ENCODE results near the gene GALNT13.

Gene GALNT13

GRCh38 chr2:154264024-154264423 lies 392.3 kb downstream of the GALNT13 start:
- H3K79me2 ChIP-seq (ENCODE audit: insufficient read depth, low read length) = no peaks in the 10 kb centered on the region
- H3K9me2 ChIP-seq (replicated peaks; ENCODE audit: insufficient read depth, low read length) = no peaks in the 10 kb centered on the region; the same call in 1 of the 2 replicates

GRCh38 chr2:154267983-154268382 lies 396.3 kb downstream of the GALNT13 start:
- H3K9ac ChIP-seq (ENCODE audit: low read length) = no peak overlapping the region
- no peak overlapping the region for H3K4me2 ChIP-seq (ENCODE audit: low read depth, low read length, poor library complexity, severe bottlenecking)
- no peaks in the 10 kb centered on the region for H3K27me3 ChIP-seq (ENCODE audit: low read length)
- H3K9me3 ChIP-seq (ENCODE audit: insufficient read depth, low read length) = no peaks in the 10 kb centered on the region
- no peaks in the 10 kb centered on the region; the same call in 1 of the 2 replicates for H3K9me2 ChIP-seq (replicated peaks; ENCODE audit: insufficient read depth, low read length)
- no peaks in the 10 kb centered on the region for H3K79me2 ChIP-seq (ENCODE audit: insufficient read depth, low read length)
- H3F3A ChIP-seq (ENCODE audit: insufficient read depth) = no peaks in the 10 kb centered on the region
- no peaks in the 10 kb centered on the region for H4K20me1 ChIP-seq (ENCODE audit: low read depth, low read length)
- H2AFZ ChIP-seq (ENCODE audit: low read depth, low read length, severe bottlenecking) = no peak overlapping the region
- H3K27ac ChIP-seq (ENCODE audit: low read depth, low read length) = no peak overlapping the region
- TF ChIP-seq CTCF (IDR thresholded peaks at IDR 0.05; ENCODE audit: insufficient read depth, low read length, poor library complexity, severe bottlenecking) (no peak), EZH2phosphoT487 (conservative IDR thresholded peaks at IDR 0.05; ENCODE audit: low read length) (no peak)
- no peak overlapping the region for H3K4me3 ChIP-seq (ENCODE audit: insufficient read depth, low read length, poor library complexity, severe bottlenecking)
- no peaks in the 10 kb centered on the region for H3K36me3 ChIP-seq (ENCODE audit: low read length)

More at GRCh38 chr2:154264024-154264423, 392.3 kb downstream of the GALNT13 start:
- Histone ChIP-seq H3K36me3 (ENCODE audit: low read length) (no peaks in the 10 kb centered on the region), H4K20me1 (ENCODE audit: low read depth, low read length) (no peaks in the 10 kb centered on the region), H3K27ac (ENCODE audit: low read depth, low read length) (no peak overlapping the region), H2AFZ (ENCODE audit: low read depth, low read length, severe bottlenecking) (no peak overlapping the region), H3K27me3 (ENCODE audit: low read length) (no peaks in the 10 kb centered on the region), H3K9me3 (ENCODE audit: insufficient read depth, low read length) (no peaks in the 10 kb centered on the region), H3K4me2 (ENCODE audit: low read depth, low read length, poor library complexity, severe bottlenecking) (no peak overlapping the region), H3K9ac (ENCODE audit: low read length) (no peak overlapping the region), H3K4me3 (ENCODE audit: insufficient read depth, low read length, poor library complexity, severe bottlenecking) (no peak overlapping the region), H3F3A (ENCODE audit: insufficient read depth) (no peaks in the 10 kb centered on the region)
- no peak for TF ChIP-seq EZH2phosphoT487 (conservative IDR thresholded peaks at IDR 0.05; ENCODE audit: low read length)

GRCh38 chr2:154280543-154280942 lies 408.8 kb downstream of the GALNT13 start:
- Histone ChIP-seq H3F3A (ENCODE audit: insufficient read depth) (no peaks in the 10 kb centered on the region), H3K4me2 (ENCODE audit: low read depth, low read length, poor library complexity, severe bottlenecking) (no peak overlapping the region), H3K27ac (ENCODE audit: low read depth, low read length) (no peak overlapping the region), H3K9me2 (replicated peaks; ENCODE audit: insufficient read depth, low read length) (no peaks in the 10 kb centered on the region; the same call in 1 of the 2 replicates), H3K9ac (ENCODE audit: low read length) (no peak overlapping the region), H2AFZ (ENCODE audit: low read depth, low read length, severe bottlenecking) (no peak overlapping the region), H3K4me3 (ENCODE audit: insufficient read depth, low read length, poor library complexity, severe bottlenecking) (no peak overlapping the region), H3K36me3 (ENCODE audit: low read length) (no peaks in the 10 kb centered on the region), H3K27me3 (ENCODE audit: low read length) (no peaks in the 10 kb centered on the region), H3K9me3 (ENCODE audit: insufficient read depth, low read length) (no peaks in the 10 kb centered on the region), H4K20me1 (ENCODE audit: low read depth, low read length) (no peaks in the 10 kb centered on the region), H3K79me2 (ENCODE audit: insufficient read depth, low read length) (no peaks in the 10 kb centered on the region)
- no peak for TF ChIP-seq EZH2phosphoT487 (conservative IDR thresholded peaks at IDR 0.05; ENCODE audit: low read length)
- no peak for TF ChIP-seq CTCF (IDR thresholded peaks at IDR 0.05; ENCODE audit: insufficient read depth, low read length, poor library complexity, severe bottlenecking)

- Histone ChIP-seq H3K9ac (ENCODE audit: low read length) (no peak overlapping the region), H3F3A (ENCODE audit: insufficient read depth) (no peaks in the 10 kb centered on the region), H2AFZ (ENCODE audit: low read depth, low read length, severe bottlenecking) (no peak overlapping the region), H3K4me3 (ENCODE audit: insufficient read depth, low read length, poor library complexity, severe bottlenecking) (no peak overlapping the region), H3K9me2 (replicated peaks; ENCODE audit: insufficient read depth, low read length) (no peaks in the 10 kb centered on the region), H3K9me3 (ENCODE audit: insufficient read depth, low read length) (no peaks in the 10 kb centered on the region), H4K20me1 (ENCODE audit: low read depth, low read length) (no peaks in the 10 kb centered on the region), H3K27ac (ENCODE audit: low read depth, low read length) (no peak overlapping the region), H3K4me2 (ENCODE audit: low read depth, low read length, poor library complexity, severe bottlenecking) (no peak overlapping the region), H3K79me2 (ENCODE audit: insufficient read depth, low read length) (no peaks in the 10 kb centered on the region), H3K27me3 (ENCODE audit: low read length) (no peaks in the 10 kb centered on the region), H3K36me3 (ENCODE audit: low read length) (no peaks in the 10 kb centered on the region)
- TF ChIP-seq CTCF (IDR thresholded peaks at IDR 0.05; ENCODE audit: insufficient read depth, low read length, poor library complexity, severe bottlenecking) = no peak
- TF ChIP-seq EZH2phosphoT487 (conservative IDR thresholded peaks at IDR 0.05; ENCODE audit: low read length) = no peak
Observed at GRCh38 chr2:154289870-154290269, 418.1 kb downstream of the GALNT13 start.

Data from SU-DHL-6 (cell line).